Glomerular visceral epithelial cell (primary cell): ENCODE measurements around the gene FAM216B.
A peak's percentile ranks its signal among the peaks of the same experiment; 100 is the strongest.

Experiments used
- DNase-seq: peaks from one replicate; pipeline ENCODE4 v3.0.0-alpha.2; 2016; ENCODE audit errors: extremely low spot score

FAM216B gene

GRCh38 chr13:42832341-42833096, 51.1 kb downstream of the FAM216B start:
- DNase-seq: peak; percentile 66

GRCh38 chr13:42834946-42835345, 53.6 kb downstream of the FAM216B start:
- DNase-seq: peak; percentile 50

- peak; percentile 75 for DNase-seq
Observed at GRCh38 chr13:42836930-42837690, 55.7 kb downstream of the FAM216B start.
